Lung (tissue), 12 donors: ENCODE data around the gene ABHD12. TPM values are rescaled to one million over a fixed set of nuclear protein-coding genes. Genes with fewer than 3 reads are reported as not detected.
"Not testable (repeated sequence)": the region's sequence is repeated elsewhere in the genome, so short reads cannot be mapped to it uniquely, and the experiment has no call there.

ENCODE experiments used
- ATAC-seq: fragments of 200-7000 bp; cut with Tn5 transposase; one replicate; pipeline ENCODE4 v1.9.1; 2020; ENCODE audit warnings: moderate number of reproducible peaks; ENCODE audit not compliant: insufficient read depth, low FRiP score
- DNase-seq, 3 donors: peaks; one replicate each; pipeline ENCODE4 v3.0.0-alpha.2; 2013 to 2017
- H3K27ac ChIP-seq, 2 donors: one replicate each; pipeline ENCODE4 v1.5.1; 2013; ENCODE audit warnings: mild to moderate bottlenecking in 2 of 2, moderate library complexity in 2 of 2, control low read depth in 1 of 2, inconsistent platforms in 1 of 2, low read depth in 1 of 2, low read length in 1 of 2
- H3K27me3 ChIP-seq, 3 donors: one replicate each; pipeline ENCODE4 v1.5.1; 2013; ENCODE audit warnings: low read length in 2 of 3; ENCODE audit not compliant: control insufficient read depth in 3 of 3, insufficient read depth in 3 of 3
- H3K36me3 ChIP-seq, 4 donors: one replicate each; pipeline ENCODE4 v1.5.1; 2013; ENCODE audit warnings: low read length in 4 of 4, mild to moderate bottlenecking in 1 of 4, moderate library complexity in 1 of 4; ENCODE audit not compliant: control insufficient read depth in 4 of 4, insufficient read depth in 4 of 4
- H3K4me1 ChIP-seq, 5 donors: one replicate each; pipeline ENCODE4 v1.5.1; 2013; ENCODE audit warnings: low read length in 5 of 5, mild to moderate bottlenecking in 2 of 5, moderate library complexity in 1 of 5; ENCODE audit not compliant: control insufficient read depth in 5 of 5, insufficient read depth in 5 of 5
- H3K4me3 ChIP-seq: one replicate; pipeline ENCODE4 v1.5.1; 2013; ENCODE audit warnings: mild to moderate bottlenecking, control low read depth, moderate library complexity
- H3K9ac ChIP-seq, 2 donors: one replicate each; pipeline ENCODE4 v1.5.1; 2013; ENCODE audit warnings: low read length in 2 of 2, control low read depth in 1 of 2; ENCODE audit not compliant: insufficient read depth in 1 of 2
- H3K9me3 ChIP-seq, 4 donors: one replicate each; pipeline ENCODE4 v1.5.1; 2013; ENCODE audit warnings: low read length in 3 of 4, mild to moderate bottlenecking in 1 of 4, moderate library complexity in 1 of 4; ENCODE audit not compliant: control insufficient read depth in 4 of 4, insufficient read depth in 3 of 4
- CTCF ChIP-seq: IDR thresholded peaks from 2 replicates; pipeline ENCODE4 v1.5.1; 2012; ENCODE audit warnings: mild to moderate bottlenecking; ENCODE audit errors: control extremely low read depth, extremely low read depth
- WGBS, 2 donors: extraction: QIAGEN DNeasy Blood & Tissue Kit; methylation state at CpG; one replicate each; pipeline ENCODE4 v1.1.7; 2013; 5-methylcytosine and 5-hydroxymethylcytosine counted together
- polyA plus RNA-seq, 2 donors: library from polyadenylated mRNA; stranded (reverse); fragments of 200-250 nt; gene quantifications; one replicate each; pipeline ENCODE4 v1.2.1, GENCODE V29; 2013
- total RNA-seq, 2 donors: library from RNA; depleted of rRNA in 1 of 2; stranded (reverse); fragments of >200 nt in 1 of 2; gene quantifications; one replicate each; pipeline ENCODE4 v1.2.1, GENCODE V29; 2014 to 2021
- donor health status: control.
- donor health status: control.
- donor health status: Bipolar disorder and iron deficiency.
- donor health status: healthy.
- donor health status: DM: yes; HTN: yes; CAD: no.

ABHD12 gene
- total and polyA plus RNA-seq, 4 donors = 34.3 to 58.1 (median 44.6) TPM

GRCh38 chr20:25338112-25339023 is 52.3 kb downstream of the ABHD12 start:
- WGBS, 2 donors = 91 to 92% methylated on average over 11 of the region's 11 CpGs
- Histone ChIP-seq H3K4me3 (no peak overlapping the region), H3K36me3 (peaks cover 0 to 2% (median 0%) of the 10 kb centered on the region in 4 donors), H3K27ac (no peak overlapping the region), H3K9me3 (no peaks in the 10 kb centered on the region), H3K9ac (no peak overlapping the region), H3K27me3 (no peaks in the 10 kb centered on the region), H3K4me1 (peaks cover 0 to 6% (median 0%) of the 10 kb centered on the region in 5 donors)
- TF ChIP-seq CTCF = no peak
- ATAC-seq (no peak), DNase-seq (no peak)

DNA sequence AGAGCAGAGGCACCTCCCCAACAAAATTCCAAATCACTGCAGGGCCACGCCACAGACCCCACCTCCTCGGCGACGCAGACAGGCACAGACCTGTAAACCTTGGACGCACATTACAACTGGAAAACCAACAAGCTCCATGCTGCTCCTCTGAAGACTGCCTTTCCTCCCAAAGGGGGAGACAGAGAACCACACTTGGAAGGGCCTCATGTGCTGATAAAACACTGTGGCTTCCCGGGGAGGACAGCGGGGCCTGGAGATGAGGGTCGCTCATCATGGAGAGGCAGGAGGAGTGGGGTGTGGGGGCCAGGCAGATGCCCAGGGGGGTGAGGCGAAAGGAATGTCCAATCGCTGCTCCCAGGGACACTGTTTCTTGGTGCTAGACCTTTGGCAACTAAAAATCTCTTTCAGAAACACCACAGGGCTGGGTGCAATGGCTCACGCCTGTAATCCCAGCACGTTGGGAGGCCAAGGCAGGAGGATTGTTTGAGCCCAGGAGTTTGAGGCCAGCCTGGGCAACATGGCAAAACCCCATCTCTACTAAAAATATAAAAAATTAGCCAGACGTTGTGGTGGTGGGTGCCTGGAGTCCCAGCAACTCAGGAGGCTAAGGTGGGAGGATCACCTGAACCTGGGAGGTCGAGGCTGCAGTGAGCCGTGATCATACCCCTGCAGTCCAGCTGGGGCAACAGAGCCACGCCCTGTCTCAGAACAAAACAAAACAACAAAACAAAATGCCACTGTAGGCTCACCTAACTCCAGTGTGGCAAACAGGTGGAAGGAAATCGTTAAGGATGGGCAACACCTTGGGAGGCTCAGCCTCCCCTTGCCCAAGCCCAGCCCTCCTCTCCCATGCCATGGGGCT is 53.8 kb downstream of the ABHD12 start:
- TF ChIP-seq CTCF = no peak
- WGBS, 2 donors = 87 to 89% methylated on average over 17 of the region's 17 CpGs
- Histone ChIP-seq H3K27me3 (no peaks in the 10 kb centered on the region), H3K9ac (no peak overlapping the region), H3K9me3 (no peaks in the 10 kb centered on the region), H3K4me3 (no peak overlapping the region), H3K4me1 (peaks cover 0 to 5% (median 0%) of the 10 kb centered on the region in 5 donors), H3K36me3 (peaks cover 0 to 2% (median 0%) of the 10 kb centered on the region in 4 donors), H3K27ac (no peak overlapping the region)
- ATAC-seq (no peak), DNase-seq (peak in 2 of 3 donors; percentile 13 to 34)

GRCh38 chr20:25334972-25335371 is 55.7 kb downstream of the ABHD12 start:
- not testable (repeated sequence) for H3K27me3 ChIP-seq, H3K36me3 ChIP-seq, H3K9ac ChIP-seq, DNase-seq, ATAC-seq, H3K27ac ChIP-seq, H3K9me3 ChIP-seq, H3K4me3 ChIP-seq, H3K4me1 ChIP-seq
- 100% methylated on average over 1 of the region's 1 CpG; no CpG with 5 or more reads in 1 of the 2 donors for WGBS, 2 donors
